PC-3 (cell line): ENCODE measurements around the gene USP34.

Source experiments
- EZH2 ChIP-seq: fragments of 300-600 bp; sonication (generic); IDR thresholded peaks from one replicate; pipeline ENCODE4 v1.6.1; 2017; ENCODE audit warnings: antibody characterized with exemption, mild to moderate bottlenecking, low read length; ENCODE audit not compliant: unreplicated experiment
- EZH2phosphoT487 ChIP-seq: fragments of 300-600 bp; sonication (generic); IDR thresholded peaks from 2 replicates; pipeline ENCODE4 v1.6.1; 2018; ENCODE audit warnings: mild to moderate bottlenecking, antibody characterized with exemption, low read length, borderline replicate concordance
- TF ChIP-seq, protein P1 (sequence below): fragments of 300-600 bp; sonication (generic); conservative IDR thresholded peaks from 2 replicates; pipeline ENCODE4 v1.5.1; 2017; ENCODE audit warnings: antibody characterized with exemption, low read depth, mild to moderate bottlenecking, low read length

GRCh38 chr2:61421611-61422010 is 49.3 kb downstream of the USP34 start:
- TF ChIP-seq EZH2: no peak
- TF ChIP-seq, protein P1, sequence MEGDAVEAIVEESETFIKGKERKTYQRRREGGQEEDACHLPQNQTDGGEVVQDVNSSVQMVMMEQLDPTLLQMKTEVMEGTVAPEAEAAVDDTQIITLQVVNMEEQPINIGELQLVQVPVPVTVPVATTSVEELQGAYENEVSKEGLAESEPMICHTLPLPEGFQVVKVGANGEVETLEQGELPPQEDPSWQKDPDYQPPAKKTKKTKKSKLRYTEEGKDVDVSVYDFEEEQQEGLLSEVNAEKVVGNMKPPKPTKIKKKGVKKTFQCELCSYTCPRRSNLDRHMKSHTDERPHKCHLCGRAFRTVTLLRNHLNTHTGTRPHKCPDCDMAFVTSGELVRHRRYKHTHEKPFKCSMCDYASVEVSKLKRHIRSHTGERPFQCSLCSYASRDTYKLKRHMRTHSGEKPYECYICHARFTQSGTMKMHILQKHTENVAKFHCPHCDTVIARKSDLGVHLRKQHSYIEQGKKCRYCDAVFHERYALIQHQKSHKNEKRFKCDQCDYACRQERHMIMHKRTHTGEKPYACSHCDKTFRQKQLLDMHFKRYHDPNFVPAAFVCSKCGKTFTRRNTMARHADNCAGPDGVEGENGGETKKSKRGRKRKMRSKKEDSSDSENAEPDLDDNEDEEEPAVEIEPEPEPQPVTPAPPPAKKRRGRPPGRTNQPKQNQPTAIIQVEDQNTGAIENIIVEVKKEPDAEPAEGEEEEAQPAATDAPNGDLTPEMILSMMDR: no peak
- TF ChIP-seq EZH2phosphoT487: no peak
